ENCODE data around the gene AARS2. TPM values are rescaled to one million over a fixed set of nuclear protein-coding genes. Genes with fewer than 3 reads are reported as not detected.
A peak's percentile ranks its signal among the peaks of the same experiment; 100 is the strongest.

AARS2 gene
- total RNA-seq, result 10 to 100 TPM; 14.2 to 23.1 (median 17.7) TPM

DNA sequence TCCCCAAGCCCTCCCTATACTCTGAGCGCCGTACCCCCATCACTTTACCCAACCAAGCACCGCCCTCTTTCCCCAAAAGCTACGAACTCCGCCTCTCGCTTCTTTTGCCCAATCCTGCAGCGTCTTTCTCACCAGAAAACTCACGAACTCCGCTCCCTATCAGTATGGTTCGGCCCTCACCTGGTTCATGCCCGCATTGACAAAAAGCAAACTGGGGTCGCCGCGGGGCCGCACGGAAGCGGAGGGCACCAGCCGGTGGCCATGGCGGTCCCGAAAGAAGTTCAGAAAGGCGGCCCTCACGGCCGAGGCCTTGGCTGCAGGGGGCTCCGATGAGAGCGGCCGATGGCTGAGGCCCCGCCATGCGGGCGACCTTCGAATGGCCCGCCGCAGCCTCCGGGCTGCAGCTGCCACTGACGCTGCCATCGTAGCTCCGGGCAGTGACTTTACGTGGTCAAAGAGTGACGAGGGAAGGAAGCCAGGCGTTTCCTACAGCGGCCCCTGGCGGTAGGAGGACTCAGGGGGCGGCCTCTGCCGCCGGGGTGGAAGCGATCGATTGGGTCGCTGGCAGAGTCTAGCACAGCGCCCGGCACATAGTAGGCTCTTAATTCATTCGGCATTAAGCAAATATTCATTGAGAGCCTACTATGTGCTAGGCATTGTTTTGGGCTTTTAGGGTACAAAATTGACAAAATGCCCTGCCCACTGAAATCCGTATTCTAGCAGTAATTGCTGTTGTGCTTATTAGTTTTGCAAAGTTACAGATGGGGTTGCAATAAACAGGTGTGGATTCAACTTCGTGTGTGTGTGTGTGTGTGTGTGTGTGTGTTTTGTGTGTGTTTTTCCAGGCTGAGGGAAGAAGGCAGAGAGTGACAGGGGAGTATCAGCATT is at the start of gene AARS2:
AARS2 (minus strand) TSS at position 447 of the 888 bp plus-strand sequence; CDS start at position 423, 24 bp downstream.
- Histone ChIP-seq H3K36me3 (peaks cover 0 to 37% (median 19%) of the 10 kb centered on the region in 3 donors), H3K4me1 (peaks cover 0 to 15% (median 9%) of the 10 kb centered on the region in 4 donors), H3K4me3 (peak within 1 kb of the TSS; percentile 69 to 84 (median 77)), H3K27ac (peak within 1 kb of the TSS; percentile 37 to 84 (median 81)), H3K9me3 (no peaks in the 10 kb centered on the region), H3K27me3 (no peaks in the 10 kb centered on the region)
- TF ChIP-seq EP300 (IDR thresholded peaks at IDR 0.05) (peak; percentile 65 to 88), POLR2A (IDR thresholded peaks at IDR 0.05) (peak in 1 of 2 donors; percentile 37)
- TF ChIP-seq, protein P1, sequence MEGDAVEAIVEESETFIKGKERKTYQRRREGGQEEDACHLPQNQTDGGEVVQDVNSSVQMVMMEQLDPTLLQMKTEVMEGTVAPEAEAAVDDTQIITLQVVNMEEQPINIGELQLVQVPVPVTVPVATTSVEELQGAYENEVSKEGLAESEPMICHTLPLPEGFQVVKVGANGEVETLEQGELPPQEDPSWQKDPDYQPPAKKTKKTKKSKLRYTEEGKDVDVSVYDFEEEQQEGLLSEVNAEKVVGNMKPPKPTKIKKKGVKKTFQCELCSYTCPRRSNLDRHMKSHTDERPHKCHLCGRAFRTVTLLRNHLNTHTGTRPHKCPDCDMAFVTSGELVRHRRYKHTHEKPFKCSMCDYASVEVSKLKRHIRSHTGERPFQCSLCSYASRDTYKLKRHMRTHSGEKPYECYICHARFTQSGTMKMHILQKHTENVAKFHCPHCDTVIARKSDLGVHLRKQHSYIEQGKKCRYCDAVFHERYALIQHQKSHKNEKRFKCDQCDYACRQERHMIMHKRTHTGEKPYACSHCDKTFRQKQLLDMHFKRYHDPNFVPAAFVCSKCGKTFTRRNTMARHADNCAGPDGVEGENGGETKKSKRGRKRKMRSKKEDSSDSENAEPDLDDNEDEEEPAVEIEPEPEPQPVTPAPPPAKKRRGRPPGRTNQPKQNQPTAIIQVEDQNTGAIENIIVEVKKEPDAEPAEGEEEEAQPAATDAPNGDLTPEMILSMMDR (IDR thresholded peaks at IDR 0.05), result peak; percentile 92 to 98 (median 95)
- 4 to 5% methylated on average over 31 to 42 of the region's 52 CpGs for WGBS, 2 donors
- peak; percentile 64 to 82 for DNase-seq (ENCODE audit: low spot score in 2 of 2)

DNA sequence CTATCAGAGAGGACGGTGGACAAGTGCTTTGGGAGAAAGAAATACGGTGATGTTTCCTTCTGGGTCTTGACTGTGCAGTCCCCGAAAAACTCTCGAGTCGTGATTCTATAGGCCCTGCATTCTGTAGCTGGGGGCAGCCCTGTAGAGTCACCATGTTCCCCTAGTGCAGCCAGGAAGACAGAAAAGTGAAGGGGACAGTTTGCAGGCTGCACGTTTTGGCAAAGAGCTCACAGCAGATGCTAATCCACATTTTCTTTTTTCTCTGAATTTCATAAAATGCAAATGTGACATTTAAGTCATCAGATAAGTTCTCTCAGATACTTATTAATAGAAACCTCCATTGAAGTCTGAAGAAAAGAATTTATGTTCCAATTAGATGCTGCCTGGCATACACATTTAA is 48.8 kb upstream of the AARS2 start:
- Histone ChIP-seq H3K27me3 (no peaks in the 10 kb centered on the region), H3K36me3 (no peaks in the 10 kb centered on the region), H3K4me1 (peaks cover 0 to 5% (median 0%) of the 10 kb centered on the region in 4 donors), H3K4me3 (no peak overlapping the region), H3K27ac (peak overlapping the region in 1 of 4 donors; percentile 43), H3K9me3 (no peaks in the 10 kb centered on the region)
- 54 to 55% methylated on average over 6 of the region's 6 CpGs for WGBS, 2 donors
- TF ChIP-seq EP300 (IDR thresholded peaks at IDR 0.05) (no peak), POLR2A (IDR thresholded peaks at IDR 0.05) (no peak)
- TF ChIP-seq, protein P1 (IDR thresholded peaks at IDR 0.05), result no peak
- DNase-seq (ENCODE audit: low spot score in 2 of 2), result no peak

DNA sequence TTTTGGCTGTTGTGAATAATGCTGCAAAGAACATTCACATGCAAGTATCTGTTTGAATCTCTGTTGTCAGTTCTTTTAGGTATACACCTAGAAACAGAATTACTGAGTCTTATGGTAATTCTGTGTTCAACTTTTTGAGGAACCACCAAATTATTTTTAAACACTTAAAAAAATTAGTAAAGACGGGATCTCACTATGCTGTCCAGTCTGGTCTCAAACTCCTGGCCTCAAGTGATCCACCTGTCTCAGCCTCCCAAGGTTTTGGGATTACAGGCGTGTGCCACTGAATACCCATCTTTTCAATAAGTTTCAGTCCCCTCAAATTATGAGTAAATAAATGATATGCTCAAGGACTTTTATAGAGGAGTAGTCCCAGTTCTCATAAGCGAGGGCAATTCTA is 46.8 kb upstream of the AARS2 start:
- peaks cover 0 to 6% (median 0%) of the 10 kb centered on the region in 4 donors for H3K9me3 ChIP-seq
- TF ChIP-seq, protein P1 (IDR thresholded peaks at IDR 0.05), result no peak
- TF ChIP-seq EP300 (IDR thresholded peaks at IDR 0.05) (no peak), POLR2A (IDR thresholded peaks at IDR 0.05) (no peak)
- WGBS, 2 donors, result 85 to 86% methylated on average over 3 of the region's 3 CpGs

DNA sequence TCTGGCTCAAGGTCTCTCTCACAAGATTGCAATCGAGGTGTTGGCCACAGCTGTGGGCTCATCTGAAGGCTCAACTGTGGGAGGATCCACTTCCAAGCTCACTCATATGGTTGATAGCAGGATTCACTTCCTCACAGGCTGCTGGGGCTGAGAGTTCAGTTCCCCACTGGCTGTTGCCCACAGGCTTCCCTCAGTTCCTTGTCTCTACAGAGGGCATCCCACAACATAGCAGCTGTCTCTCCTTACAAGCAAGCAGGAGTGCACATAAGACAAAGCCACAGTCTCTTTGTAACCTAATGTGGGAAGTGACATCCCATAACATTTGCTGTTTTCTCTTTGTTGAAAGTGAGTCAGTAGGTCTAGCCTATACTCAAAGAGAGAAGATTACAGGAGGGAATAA is 43.3 kb upstream of the AARS2 start:
- TF ChIP-seq, protein P1 (IDR thresholded peaks at IDR 0.05), result no peak
- no peak for TF ChIP-seq POLR2A (IDR thresholded peaks at IDR 0.05)
- no peak for TF ChIP-seq EP300 (IDR thresholded peaks at IDR 0.05)
- H3K27ac ChIP-seq, result no peak overlapping the region
- no peak for DNase-seq (ENCODE audit: low spot score in 2 of 2)
- H3K36me3 ChIP-seq, result no peaks in the 10 kb centered on the region
- no peaks in the 10 kb centered on the region for H3K4me1 ChIP-seq
- H3K27me3 ChIP-seq, result no peaks in the 10 kb centered on the region
- H3K9me3 ChIP-seq, result peaks cover 0 to 6% (median 0%) of the 10 kb centered on the region in 4 donors
- no peak overlapping the region for H3K4me3 ChIP-seq
- WGBS, 2 donors, result 68 to 74% methylated on average over 1 of the region's 1 CpG

More for the DNA sequence above, 46.8 kb upstream of the AARS2 start:
- no peak for DNase-seq (ENCODE audit: low spot score in 2 of 2)
- Histone ChIP-seq H3K27ac (no peak overlapping the region), H3K4me3 (no peak overlapping the region), H3K4me1 (peaks cover 0 to 5% (median 0%) of the 10 kb centered on the region in 4 donors), H3K36me3 (no peaks in the 10 kb centered on the region), H3K27me3 (no peaks in the 10 kb centered on the region)

DNA sequence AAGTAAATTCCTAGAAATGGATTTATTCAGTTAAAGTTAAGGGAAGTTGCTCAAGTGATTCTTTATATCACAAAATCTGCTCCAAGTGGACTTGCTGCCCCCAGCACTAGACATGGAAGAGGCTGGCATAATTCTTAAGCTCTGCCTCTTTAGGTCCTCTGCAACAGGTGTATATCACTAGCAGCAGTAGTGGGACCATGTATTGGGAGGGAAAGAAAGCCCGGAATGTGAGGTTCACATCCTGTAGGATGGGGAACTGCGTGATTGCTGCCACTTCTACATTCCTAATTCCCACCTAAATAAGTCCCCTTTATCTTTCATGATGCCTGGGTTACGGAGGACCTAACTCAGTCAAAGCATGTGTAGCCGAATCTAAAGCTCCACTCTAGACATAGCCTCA is 42.5 kb upstream of the AARS2 start:
- Histone ChIP-seq H3K27me3 (no peaks in the 10 kb centered on the region), H3K27ac (no peak overlapping the region), H3K9me3 (peaks cover 0 to 6% (median 0%) of the 10 kb centered on the region in 4 donors), H3K36me3 (no peaks in the 10 kb centered on the region), H3K4me3 (no peak overlapping the region), H3K4me1 (no peaks in the 10 kb centered on the region)
- WGBS, 2 donors, result 85 to 87% methylated on average over 4 of the region's 4 CpGs
- DNase-seq (ENCODE audit: low spot score in 2 of 2), result no peak
- TF ChIP-seq EP300 (IDR thresholded peaks at IDR 0.05), result no peak
- no peak for TF ChIP-seq POLR2A (IDR thresholded peaks at IDR 0.05)
- TF ChIP-seq, protein P1 (IDR thresholded peaks at IDR 0.05), result no peak
